HepG2 (cell line): ENCODE data around the gene DNAAF1. TPM values are rescaled to one million over a fixed set of nuclear protein-coding genes. Genes with fewer than 3 reads are reported as not detected.

Experiments
- BORCS8-MEF2B ChIP-seq: sonication (generic); formaldehyde crosslinking; IDR thresholded peaks from 2 replicates; pipeline ENCODE4 v1.8.0; 2022; ENCODE audit warnings: mild to moderate bottlenecking, missing genetic modification reagents
- SMAD9 ChIP-seq: sonication (generic); formaldehyde crosslinking; IDR thresholded peaks from 2 replicates; pipeline ENCODE4 v1.5.1; 2020; ENCODE audit warnings: mild to moderate bottlenecking, missing genetic modification reagents
- ZNF3 ChIP-seq: IDR thresholded peaks from 2 replicates; pipeline ENCODE4 v1.7.0; 2017; ENCODE audit warnings: inconsistent platforms
- polyA plus RNA-seq, 8 experiments: library from polyadenylated mRNA; depleted of rRNA in 3 of 8; stranded (reverse) in 7 of 8; unstranded in 1 of 8; fragments of >200 nt; fragmentation: Illumina TruSeq in 4 of 8; extraction: Trizol in 4 of 8; gene quantifications; 2 replicates each; pipeline versions ENCODE4 v1.2.1 to v1.2.3, GENCODE V29; 2011 to 2016; ENCODE audit warnings: low read depth in 4 of 8, missing spikeins in 1 of 8, mixed read lengths in 1 of 8; ENCODE audit not compliant: insufficient read depth in 1 of 8
- total RNA-seq, 5 experiments: library from RNA; depleted of rRNA; stranded (reverse); fragments of >200 nt; fragmentation: Illumina TruSeq; extraction: Trizol; gene quantifications; 2 replicates each; pipeline ENCODE4 v1.2.3, GENCODE V29; 2016; ENCODE audit warnings: low read depth in 1 of 5
- TF ChIP-seq, protein P1 (sequence below): sonication (generic); formaldehyde crosslinking; IDR thresholded peaks from 2 replicates; pipeline ENCODE4 v1.4.0; 2020; ENCODE audit warnings: missing genetic modification reagents
- TF ChIP-seq, protein P2 (sequence below): IDR thresholded peaks from 2 replicates; pipeline ENCODE4 v1.6.1; 2016; ENCODE audit warnings: control low read depth
- TF ChIP-seq, protein P3 (sequence below): sonication (generic); formaldehyde crosslinking; IDR thresholded peaks from 2 replicates; pipeline ENCODE4 v1.4.0; 2020; ENCODE audit warnings: missing genetic modification reagents

DNAAF1 gene
- total and polyA plus RNA-seq, 2 of the 13 experiments (the other 11 are each of a cell fraction or from before 2014, with no cell fraction given), result 0.04 TPM; not detected in 1

DNA sequence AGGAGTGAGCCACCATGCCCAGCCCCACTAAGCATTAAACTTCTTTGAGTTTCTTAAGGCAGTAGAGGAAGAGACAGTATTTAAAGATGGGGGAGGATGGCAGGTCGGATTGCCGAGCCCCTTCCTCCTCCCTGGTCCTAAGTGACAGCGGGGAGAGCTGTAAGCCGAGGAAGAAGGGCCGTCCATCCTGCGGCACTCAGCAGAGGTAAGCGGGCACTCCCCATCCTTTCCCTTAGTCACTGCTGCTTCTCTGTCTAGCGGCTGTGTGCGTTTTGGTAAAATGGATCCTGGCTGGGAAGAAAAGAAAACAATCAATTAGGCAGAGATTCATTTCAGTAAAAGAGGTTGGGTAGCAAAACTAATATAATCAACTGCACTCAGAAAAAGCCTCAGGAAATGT, 13.9 kb downstream of the DNAAF1 start (continued):
- TF ChIP-seq BORCS8-MEF2B (CRISPR knock-in tag), result no peak
- TF ChIP-seq, protein P1, sequence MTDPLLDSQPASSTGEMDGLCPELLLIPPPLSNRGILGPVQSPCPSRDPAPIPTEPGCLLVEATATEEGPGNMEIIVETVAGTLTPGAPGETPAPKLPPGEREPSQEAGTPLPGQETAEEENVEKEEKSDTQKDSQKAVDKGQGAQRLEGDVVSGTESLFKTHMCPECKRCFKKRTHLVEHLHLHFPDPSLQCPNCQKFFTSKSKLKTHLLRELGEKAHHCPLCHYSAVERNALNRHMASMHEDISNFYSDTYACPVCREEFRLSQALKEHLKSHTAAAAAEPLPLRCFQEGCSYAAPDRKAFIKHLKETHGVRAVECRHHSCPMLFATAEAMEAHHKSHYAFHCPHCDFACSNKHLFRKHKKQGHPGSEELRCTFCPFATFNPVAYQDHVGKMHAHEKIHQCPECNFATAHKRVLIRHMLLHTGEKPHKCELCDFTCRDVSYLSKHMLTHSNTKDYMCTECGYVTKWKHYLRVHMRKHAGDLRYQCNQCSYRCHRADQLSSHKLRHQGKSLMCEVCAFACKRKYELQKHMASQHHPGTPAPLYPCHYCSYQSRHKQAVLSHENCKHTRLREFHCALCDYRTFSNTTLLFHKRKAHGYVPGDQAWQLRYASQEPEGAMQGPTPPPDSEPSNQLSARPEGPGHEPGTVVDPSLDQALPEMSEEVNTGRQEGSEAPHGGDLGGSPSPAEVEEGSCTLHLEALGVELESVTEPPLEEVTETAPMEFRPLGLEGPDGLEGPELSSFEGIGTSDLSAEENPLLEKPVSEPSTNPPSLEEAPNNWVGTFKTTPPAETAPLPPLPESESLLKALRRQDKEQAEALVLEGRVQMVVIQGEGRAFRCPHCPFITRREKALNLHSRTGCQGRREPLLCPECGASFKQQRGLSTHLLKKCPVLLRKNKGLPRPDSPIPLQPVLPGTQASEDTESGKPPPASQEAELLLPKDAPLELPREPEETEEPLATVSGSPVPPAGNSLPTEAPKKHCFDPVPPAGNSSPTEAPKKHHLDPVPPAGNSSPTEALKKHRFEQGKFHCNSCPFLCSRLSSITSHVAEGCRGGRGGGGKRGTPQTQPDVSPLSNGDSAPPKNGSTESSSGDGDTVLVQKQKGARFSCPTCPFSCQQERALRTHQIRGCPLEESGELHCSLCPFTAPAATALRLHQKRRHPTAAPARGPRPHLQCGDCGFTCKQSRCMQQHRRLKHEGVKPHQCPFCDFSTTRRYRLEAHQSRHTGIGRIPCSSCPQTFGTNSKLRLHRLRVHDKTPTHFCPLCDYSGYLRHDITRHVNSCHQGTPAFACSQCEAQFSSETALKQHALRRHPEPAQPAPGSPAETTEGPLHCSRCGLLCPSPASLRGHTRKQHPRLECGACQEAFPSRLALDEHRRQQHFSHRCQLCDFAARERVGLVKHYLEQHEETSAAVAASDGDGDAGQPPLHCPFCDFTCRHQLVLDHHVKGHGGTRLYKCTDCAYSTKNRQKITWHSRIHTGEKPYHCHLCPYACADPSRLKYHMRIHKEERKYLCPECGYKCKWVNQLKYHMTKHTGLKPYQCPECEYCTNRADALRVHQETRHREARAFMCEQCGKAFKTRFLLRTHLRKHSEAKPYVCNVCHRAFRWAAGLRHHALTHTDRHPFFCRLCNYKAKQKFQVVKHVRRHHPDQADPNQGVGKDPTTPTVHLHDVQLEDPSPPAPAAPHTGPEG, result no peak
- TF ChIP-seq, protein P2, sequence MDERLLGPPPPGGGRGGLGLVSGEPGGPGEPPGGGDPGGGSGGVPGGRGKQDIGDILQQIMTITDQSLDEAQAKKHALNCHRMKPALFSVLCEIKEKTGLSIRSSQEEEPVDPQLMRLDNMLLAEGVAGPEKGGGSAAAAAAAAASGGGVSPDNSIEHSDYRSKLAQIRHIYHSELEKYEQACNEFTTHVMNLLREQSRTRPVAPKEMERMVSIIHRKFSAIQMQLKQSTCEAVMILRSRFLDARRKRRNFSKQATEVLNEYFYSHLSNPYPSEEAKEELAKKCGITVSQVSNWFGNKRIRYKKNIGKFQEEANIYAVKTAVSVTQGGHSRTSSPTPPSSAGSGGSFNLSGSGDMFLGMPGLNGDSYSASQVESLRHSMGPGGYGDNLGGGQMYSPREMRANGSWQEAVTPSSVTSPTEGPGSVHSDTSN (CRISPR knock-in tag), result no peak
- TF ChIP-seq ZNF3 (CRISPR knock-in tag), result no peak
- TF ChIP-seq, protein P3, sequence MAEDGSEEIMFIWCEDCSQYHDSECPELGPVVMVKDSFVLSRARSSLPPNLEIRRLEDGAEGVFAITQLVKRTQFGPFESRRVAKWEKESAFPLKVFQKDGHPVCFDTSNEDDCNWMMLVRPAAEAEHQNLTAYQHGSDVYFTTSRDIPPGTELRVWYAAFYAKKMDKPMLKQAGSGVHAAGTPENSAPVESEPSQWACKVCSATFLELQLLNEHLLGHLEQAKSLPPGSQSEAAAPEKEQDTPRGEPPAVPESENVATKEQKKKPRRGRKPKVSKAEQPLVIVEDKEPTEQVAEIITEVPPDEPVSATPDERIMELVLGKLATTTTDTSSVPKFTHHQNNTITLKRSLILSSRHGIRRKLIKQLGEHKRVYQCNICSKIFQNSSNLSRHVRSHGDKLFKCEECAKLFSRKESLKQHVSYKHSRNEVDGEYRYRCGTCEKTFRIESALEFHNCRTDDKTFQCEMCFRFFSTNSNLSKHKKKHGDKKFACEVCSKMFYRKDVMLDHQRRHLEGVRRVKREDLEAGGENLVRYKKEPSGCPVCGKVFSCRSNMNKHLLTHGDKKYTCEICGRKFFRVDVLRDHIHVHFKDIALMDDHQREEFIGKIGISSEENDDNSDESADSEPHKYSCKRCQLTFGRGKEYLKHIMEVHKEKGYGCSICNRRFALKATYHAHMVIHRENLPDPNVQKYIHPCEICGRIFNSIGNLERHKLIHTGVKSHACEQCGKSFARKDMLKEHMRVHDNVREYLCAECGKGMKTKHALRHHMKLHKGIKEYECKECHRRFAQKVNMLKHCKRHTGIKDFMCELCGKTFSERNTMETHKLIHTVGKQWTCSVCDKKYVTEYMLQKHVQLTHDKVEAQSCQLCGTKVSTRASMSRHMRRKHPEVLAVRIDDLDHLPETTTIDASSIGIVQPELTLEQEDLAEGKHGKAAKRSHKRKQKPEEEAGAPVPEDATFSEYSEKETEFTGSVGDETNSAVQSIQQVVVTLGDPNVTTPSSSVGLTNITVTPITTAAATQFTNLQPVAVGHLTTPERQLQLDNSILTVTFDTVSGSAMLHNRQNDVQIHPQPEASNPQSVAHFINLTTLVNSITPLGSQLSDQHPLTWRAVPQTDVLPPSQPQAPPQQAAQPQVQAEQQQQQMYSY, result no peak
- no peak for TF ChIP-seq SMAD9
